ENCODE results near the gene TGFB1.

TGFB1 gene

GRCh38 chr19:41341669-41342490, 11.8 kb downstream of the TGFB1 start:
- no peak for TF ChIP-seq CTCF (IDR thresholded peaks at IDR 0.05; ENCODE audit: insufficient read depth, low read depth, low read length, missing control alignments)
- DNase-seq (ENCODE audit: low read depth) = no peak
- H3K4me3 ChIP-seq (ENCODE audit: low read length) = no peak overlapping the region

- TF ChIP-seq CTCF (IDR thresholded peaks at IDR 0.05; ENCODE audit: insufficient read depth, low read depth, low read length, missing control alignments) = no peak
- peak; percentile 24 for DNase-seq (ENCODE audit: low read depth)
- H3K4me3 ChIP-seq (ENCODE audit: low read length) = no peak overlapping the region
These were observed 13.8 kb downstream of the TGFB1 start for GRCh38 chr19:41339936-41340335.

- H3K4me3 ChIP-seq (ENCODE audit: low read length) = no peak overlapping the region
- TF ChIP-seq CTCF (IDR thresholded peaks at IDR 0.05; ENCODE audit: insufficient read depth, low read depth, low read length, missing control alignments) = no peak
- no peak for DNase-seq (ENCODE audit: low read depth)
These were observed 18.3 kb downstream of the TGFB1 start for GRCh38 chr19:41335467-41335866.

- no peak for DNase-seq (ENCODE audit: low read depth)
These were observed 18.9 kb downstream of the TGFB1 start for GRCh38 chr19:41334793-41335192.

GRCh38 chr19:41332468-41332867, 21.3 kb downstream of the TGFB1 start:
- DNase-seq (ENCODE audit: low read depth) = no peak
- TF ChIP-seq CTCF (IDR thresholded peaks at IDR 0.05; ENCODE audit: insufficient read depth, low read depth, low read length, missing control alignments) = no peak
- H3K4me3 ChIP-seq (ENCODE audit: low read length) = no peak overlapping the region

More at GRCh38 chr19:41334793-41335192, 18.9 kb downstream of the TGFB1 start:
- H3K4me3 ChIP-seq (ENCODE audit: low read length) = no peak overlapping the region
- TF ChIP-seq CTCF (IDR thresholded peaks at IDR 0.05; ENCODE audit: insufficient read depth, low read depth, low read length, missing control alignments) = no peak

GRCh38 chr19:41332000-41332399, 21.7 kb downstream of the TGFB1 start:
- TF ChIP-seq CTCF (IDR thresholded peaks at IDR 0.05; ENCODE audit: insufficient read depth, low read depth, low read length, missing control alignments) = no peak
- no peak for DNase-seq (ENCODE audit: low read depth)
- no peak overlapping the region for H3K4me3 ChIP-seq (ENCODE audit: low read length)

Measured in epithelial cell of esophagus (primary cell).